Stimulated activated CD4-positive, alpha-beta T cell treated with anti-CD3 and anti-CD28 coated beads, Interleukin-1b, Interleukin-23, amount 100 ng/mL, for 1 hour (primary cell): ENCODE results near the gene RASGRP3.

Experiments
- DNase-seq, 2 donors: peaks; one replicate each; pipeline ENCODE4 v3.0.0-alpha.2; 2020; ENCODE audit warnings: low read depth in 2 of 2

RASGRP3 gene

GRCh38 chr2:33522576-33522975, 46.1 kb downstream of the RASGRP3 start:
- DNase-seq, result no peak

- no peak for DNase-seq
Observed at GRCh38 chr2:33525666-33526065, 49.2 kb downstream of the RASGRP3 start.

GRCh38 chr2:33526132-33526531, 49.7 kb downstream of the RASGRP3 start:
- no peak for DNase-seq

GRCh38 chr2:33526921-33527320, 50.5 kb downstream of the RASGRP3 start:
- no peak for DNase-seq

GRCh38 chr2:33528441-33528950, 52.0 kb downstream of the RASGRP3 start:
- DNase-seq, result no peak

GRCh38 chr2:33529771-33530481, 53.5 kb downstream of the RASGRP3 start:
- DNase-seq, result no peak

- no peak for DNase-seq
Observed at GRCh38 chr2:33530690-33531548, 54.5 kb downstream of the RASGRP3 start.

GRCh38 chr2:33531549-33532059, 55.2 kb downstream of the RASGRP3 start:
- DNase-seq, result no peak

- no peak for DNase-seq
Observed at GRCh38 chr2:33532146-33532545, 55.7 kb downstream of the RASGRP3 start.

- DNase-seq, result no peak
Observed at GRCh38 chr2:33532966-33533365, 56.5 kb downstream of the RASGRP3 start.

GRCh38 chr2:33535421-33535820, 59.0 kb downstream of the RASGRP3 start:
- no peak for DNase-seq

- DNase-seq, result no peak
Observed at GRCh38 chr2:33541243-33541642, 64.8 kb downstream of the RASGRP3 start.

- DNase-seq, result no peak
Observed at GRCh38 chr2:33550206-33550605, 73.8 kb downstream of the RASGRP3 start.

GRCh38 chr2:33552758-33553461, 76.5 kb downstream of the RASGRP3 start:
- no peak for DNase-seq

- no peak for DNase-seq
Observed at GRCh38 chr2:33555681-33556080, 79.2 kb downstream of the RASGRP3 start.

GRCh38 chr2:33559328-33559727, 82.9 kb downstream of the RASGRP3 start:
- DNase-seq, result no peak

- DNase-seq, result no peak
Observed at GRCh38 chr2:33560017-33560416, 83.6 kb downstream of the RASGRP3 start.

GRCh38 chr2:33561872-33562271, 85.4 kb downstream of the RASGRP3 start:
- DNase-seq, result no peak

GRCh38 chr2:33570681-33571080, 94.2 kb downstream of the RASGRP3 start:
- no peak for DNase-seq

- no peak for DNase-seq
Observed at GRCh38 chr2:33573657-33574056, 97.2 kb downstream of the RASGRP3 start.

- no peak for DNase-seq
Observed at GRCh38 chr2:33577084-33577483, 100.6 kb downstream of the RASGRP3 start.

GRCh38 chr2:33577668-33578067, 101.2 kb downstream of the RASGRP3 start:
- DNase-seq, result no peak
